Heart right ventricle (tissue), 16 donors: ENCODE results near the gene ZSCAN25. TPM values are rescaled to one million over a fixed set of nuclear protein-coding genes. Genes with fewer than 3 reads are reported as not detected.

Experiments
- ATAC-seq, 8 donors: fragments of 200-7000 bp; cut with Tn5 transposase; one replicate each; pipeline ENCODE4 v1.9.1; 2020; ENCODE audit warnings: mild to moderate bottlenecking in 8 of 8, moderate library complexity in 8 of 8, moderate number of reproducible peaks in 1 of 8
- DNase-seq, 2 donors: peaks; one replicate each; pipeline ENCODE4 v3.0.0-alpha.2; 2020
- H3K27ac ChIP-seq, 10 donors: fragments of 200-600 bp; sonication (generic) in 2 of 10; one replicate each; pipeline versions ENCODE4 v1.5.0 to v1.8.0; 2020 to 2022; ENCODE audit warnings: mild to moderate bottlenecking in 3 of 10
- H3K27me3 ChIP-seq, 7 donors: fragments of 200-600 bp; one replicate each; pipeline ENCODE4 v1.8.0; 2021 to 2022; ENCODE audit warnings: mild to moderate bottlenecking in 2 of 7
- H3K36me3 ChIP-seq, 9 donors: fragments of 200-600 bp; sonication (generic) in 1 of 9; one replicate each; pipeline versions ENCODE4 v1.5.0 to v1.8.0; 2020 to 2022; ENCODE audit warnings: mild to moderate bottlenecking in 2 of 9
- H3K4me1 ChIP-seq, 9 donors: fragments of 200-600 bp; sonication (generic) in 1 of 9; one replicate each; pipeline versions ENCODE4 v1.5.0 to v1.8.0; 2020 to 2022; ENCODE audit warnings: mild to moderate bottlenecking in 4 of 9
- H3K4me3 ChIP-seq, 10 donors: fragments of 200-600 bp; sonication (generic) in 2 of 10; one replicate each; pipeline versions ENCODE4 v1.5.0 to v1.8.0; 2020 to 2022; ENCODE audit warnings: mild to moderate bottlenecking in 7 of 10, moderate library complexity in 2 of 10
- H3K9me3 ChIP-seq, 11 donors: fragments of 200-600 bp in 10 of 11; sonication (generic) in 2 of 11; one replicate each; pipeline versions ENCODE4 v1.5.0 to v1.8.0; 2013 to 2022; ENCODE audit warnings: mild to moderate bottlenecking in 2 of 11, control low read depth in 1 of 11, moderate library complexity in 1 of 11
- WGBS, 2 donors: extraction: QIAGEN DNeasy Blood & Tissue Kit; methylation state at CpG; one replicate each; pipeline ENCODE4 v1.1.7; 2013; ENCODE audit warnings: inconsistent platforms in 1 of 2; 5-methylcytosine and 5-hydroxymethylcytosine counted together
- intact Hi-C, 10 donors: fragments of 100-400 bp; cut with DNase I; formaldehyde crosslinking; loops; one replicate each; pipeline versions ENCODE4 v1.11.1 to v1.14.2; 2022
- polyA plus RNA-seq, 2 donors: library from polyadenylated mRNA; stranded (reverse); fragments of 200-250 nt; gene quantifications; one replicate each; pipeline ENCODE4 v1.2.3, GENCODE V29; 2013
- total RNA-seq, 10 donors: library from RNA; stranded (reverse); fragmentation: NEBNext Ultra II Directional in 3 of 10; extraction: Animal tissue kit (Norgen Biotek cat#: 25700) in 3 of 10; gene quantifications; one replicate each; pipeline versions ENCODE4 v1.2.1 to v1.2.4, GENCODE V29; 2021 to 2023
- TF ChIP-seq, protein P1 (sequence below), 9 donors: fragments of 200-600 bp; sonication (generic) in 2 of 9; IDR thresholded peaks; one replicate each; pipeline versions ENCODE4 v1.5.0 to v1.8.0; 2021 to 2022; ENCODE audit warnings: antibody characterized with exemption in 9 of 9, mild to moderate bottlenecking in 5 of 9, moderate library complexity in 1 of 9
- donor health status: Arrhythmogenic right ventricular cardiomyopathy.
- donor health status: ischemic (EF 13 %, LVEDD 7.1; RV severe dilation, severe dysfunction).
- donor health status: healthy with polysubstance abuse.
- donor health status: DM: no; HTN: yes; CAD: no.
- donor health status: DM: no; HTN: no; CAD: no.
- donor health status: ischemic (EF 25% LVEDD 6.9; RV normal size, moderate dysfunction).
- donor health status: ischemic (EF 25% LVEDD 5.7; RV mildly dilated, moderate dysfunction).
- donor health status: healthy.
- donor health status: DM: yes; HTN: yes; CAD: no.
- donor health status: Ischemic cardiomyopathy.
- donor health status: ischemic (EF 35%, LVEDD 5.7; RV mildly dilated, moderate dysfunction).
- donor health status: nonischemic (EF 11% LVEDD 7.7; RV severe dilation, severe dysfunction).
- donor health status: DM: yes; HTN: yes; CAD: no.
- donor health status: PGD.
- donor health status: ischemic (EF 29% LVEDD 5.4; RV normal size, mild dysfunction).
- donor health status: nonischemic (EF 23%, LVEDD 6.1; RV moderate dilation, normal function).

The ZSCAN25 gene
- total and polyA plus RNA-seq, 12 donors, result 2.5 to 10.5 (median 7.5) TPM

DNA sequence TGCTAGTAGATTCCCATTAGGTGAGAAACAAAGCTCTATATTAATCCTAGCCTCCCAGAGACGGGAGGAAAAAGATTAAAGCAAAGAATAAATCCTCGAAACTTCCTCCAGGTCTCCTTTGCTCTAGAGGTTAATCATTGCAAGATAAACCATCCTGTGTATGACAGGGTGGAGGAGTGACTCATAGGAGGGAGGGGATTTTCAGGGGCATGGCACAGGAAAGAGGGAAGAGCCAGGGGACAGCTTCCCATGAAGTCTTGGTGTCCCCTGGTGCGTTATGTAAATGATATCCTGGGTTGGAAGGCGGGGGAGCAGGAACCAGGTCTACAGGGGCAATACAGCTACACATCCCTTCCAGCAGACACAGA lies 62.3 kb downstream of the ZSCAN25 start:
- no peaks in the 10 kb centered on the region for H3K27me3 ChIP-seq
- TF ChIP-seq, protein P1, sequence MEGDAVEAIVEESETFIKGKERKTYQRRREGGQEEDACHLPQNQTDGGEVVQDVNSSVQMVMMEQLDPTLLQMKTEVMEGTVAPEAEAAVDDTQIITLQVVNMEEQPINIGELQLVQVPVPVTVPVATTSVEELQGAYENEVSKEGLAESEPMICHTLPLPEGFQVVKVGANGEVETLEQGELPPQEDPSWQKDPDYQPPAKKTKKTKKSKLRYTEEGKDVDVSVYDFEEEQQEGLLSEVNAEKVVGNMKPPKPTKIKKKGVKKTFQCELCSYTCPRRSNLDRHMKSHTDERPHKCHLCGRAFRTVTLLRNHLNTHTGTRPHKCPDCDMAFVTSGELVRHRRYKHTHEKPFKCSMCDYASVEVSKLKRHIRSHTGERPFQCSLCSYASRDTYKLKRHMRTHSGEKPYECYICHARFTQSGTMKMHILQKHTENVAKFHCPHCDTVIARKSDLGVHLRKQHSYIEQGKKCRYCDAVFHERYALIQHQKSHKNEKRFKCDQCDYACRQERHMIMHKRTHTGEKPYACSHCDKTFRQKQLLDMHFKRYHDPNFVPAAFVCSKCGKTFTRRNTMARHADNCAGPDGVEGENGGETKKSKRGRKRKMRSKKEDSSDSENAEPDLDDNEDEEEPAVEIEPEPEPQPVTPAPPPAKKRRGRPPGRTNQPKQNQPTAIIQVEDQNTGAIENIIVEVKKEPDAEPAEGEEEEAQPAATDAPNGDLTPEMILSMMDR (IDR thresholded peaks at IDR 0.05), result no peak
- H3K4me1 ChIP-seq, result peaks cover 0 to 5% (median 0%) of the 10 kb centered on the region in 9 donors
- 39 to 53% methylated on average over 4 of the region's 4 CpGs for WGBS, 2 donors
- peaks cover 0 to 15% (median 4%) of the 10 kb centered on the region in 11 donors for H3K9me3 ChIP-seq
- intact Hi-C loops, result no loop called here
- ATAC-seq, result no peak
- no peak overlapping the region for H3K4me3 ChIP-seq
- H3K27ac ChIP-seq, result no peak overlapping the region
- DNase-seq, result no peak
- H3K36me3 ChIP-seq, result no peaks in the 10 kb centered on the region

DNA sequence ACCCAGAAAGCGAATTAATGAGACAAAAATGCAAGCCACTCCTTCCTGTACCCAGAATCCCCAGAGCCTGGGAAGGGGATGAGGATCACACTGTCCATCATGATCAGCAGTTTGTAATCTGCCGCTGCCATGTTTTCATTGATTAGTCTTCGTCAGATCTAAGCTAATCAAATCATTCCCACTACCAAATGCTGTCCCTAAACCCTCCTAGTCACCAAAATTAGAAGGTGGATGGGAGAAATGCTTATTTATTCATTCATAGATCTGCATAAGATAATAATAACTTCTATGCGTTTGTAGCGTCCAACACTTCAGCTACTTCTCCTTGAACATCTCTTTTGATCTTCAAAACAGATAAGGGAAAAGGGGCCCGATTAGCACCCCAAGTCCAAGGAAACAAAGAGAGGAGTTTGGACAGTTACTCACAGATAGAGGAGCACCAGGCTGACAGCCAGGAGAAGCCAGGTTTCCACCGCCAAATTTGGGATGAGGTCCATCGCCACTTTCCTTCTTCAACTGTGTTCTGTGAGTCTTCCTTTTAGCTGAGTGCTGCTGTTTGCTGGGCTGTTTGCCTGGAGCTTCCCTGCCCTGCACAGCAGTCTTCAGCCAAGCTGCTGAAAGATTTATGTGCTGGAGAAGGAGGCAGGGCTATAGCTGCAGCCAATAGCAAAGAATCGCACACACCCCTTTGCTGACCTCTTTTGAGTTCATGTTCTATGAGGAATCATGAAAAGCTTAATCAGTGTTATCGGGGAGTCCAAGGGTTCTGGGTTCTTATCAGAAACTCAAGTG lies 62.9 kb downstream of the ZSCAN25 start, which contains the start of gene CYP3A5:
Gene CYP3A5 (minus strand): TSS at position 597 of the 792 bp plus-strand sequence. CDS start 100 bp downstream, at position 497.
- H3K27me3 ChIP-seq, result no peaks in the 10 kb centered on the region
- H3K36me3 ChIP-seq, result no peaks in the 10 kb centered on the region
- DNase-seq (no peak), ATAC-seq (peak in 2 of 8 donors; percentile 41 to 50)
- H3K4me3 ChIP-seq, result no peak within 1 kb of the TSS
- WGBS, 2 donors, result 66 to 69% methylated on average over 10 of the region's 10 CpGs
- H3K4me1 ChIP-seq, result peaks cover 0 to 5% (median 0%) of the 10 kb centered on the region in 9 donors
- intact Hi-C loops, result no loop called here
- H3K9me3 ChIP-seq, result peaks cover 0 to 15% (median 4%) of the 10 kb centered on the region in 11 donors
- TF ChIP-seq, protein P1 (IDR thresholded peaks at IDR 0.05), result no peak
- H3K27ac ChIP-seq, result no peak within 1 kb of the TSS

Other genes starting within 250 kb of the ZSCAN25 start
- gene ARPC1B, start 242.2 kb upstream of the ZSCAN25 start, total RNA-seq, result 10 to 100 TPM; 16.2 to 92.0 (median 19.0) TPM
- 100 to 1,000 TPM in 1 of 2 donors, 10 to 100 TPM in 1; 35.4 to 161 TPM for gene ARPC1B, start 242.2 kb upstream of the ZSCAN25 start, polyA plus RNA-seq
- gene PDAP1, start 208.3 kb upstream of the ZSCAN25 start, total RNA-seq, result 100 to 1,000 TPM in 3 of 10 donors, 10 to 100 TPM in 7; 89.7 to 130 (median 97.6) TPM
- 100 to 1,000 TPM in 1 of 2 donors, 10 to 100 TPM in 1; 71.4 to 312 TPM for gene PDAP1, start 208.3 kb upstream of the ZSCAN25 start, polyA plus RNA-seq
- 10 to 100 TPM; 28.3 to 59.7 (median 40.9) TPM for gene BUD31, start 208.0 kb upstream of the ZSCAN25 start, total RNA-seq
- gene BUD31, start 208.0 kb upstream of the ZSCAN25 start, polyA plus RNA-seq, result 100 to 1,000 TPM in 1 of 2 donors, 10 to 100 TPM in 1; 81.7 to 116 TPM
- gene PTCD1, start 178.1 kb upstream of the ZSCAN25 start, total RNA-seq, result 1 to 10 TPM; 2.7 to 4.8 (median 3.1) TPM
- 1 to 10 TPM; 2.4 to 3.2 TPM for gene PTCD1, start 178.1 kb upstream of the ZSCAN25 start, polyA plus RNA-seq
- 10 to 100 TPM; 12.6 to 21.7 (median 15.7) TPM for gene CPSF4, start 178.0 kb upstream of the ZSCAN25 start, total RNA-seq
- 10 to 100 TPM; 19.7 to 20.7 TPM for gene CPSF4, start 178.0 kb upstream of the ZSCAN25 start, polyA plus RNA-seq
- gene ATP5MF, start 150.8 kb upstream of the ZSCAN25 start, total RNA-seq, result 100 to 1,000 TPM; 571 to 924 (median 746) TPM
- 1,000 to 10,000 TPM; 2,534 to 4,161 TPM for gene ATP5MF, start 150.8 kb upstream of the ZSCAN25 start, polyA plus RNA-seq
- 1 to 10 TPM; 1.7 to 5.6 (median 3.7) TPM for gene ZNF789, start 144.1 kb upstream of the ZSCAN25 start, total RNA-seq
- 10 to 100 TPM in 1 of 2 donors, 1 to 10 TPM in 1; 2.5 to 10.9 TPM for gene ZNF789, start 144.1 kb upstream of the ZSCAN25 start, polyA plus RNA-seq
- 10 to 100 TPM; 14.1 to 20.2 (median 16.0) TPM for gene ZNF394, start 116.7 kb upstream of the ZSCAN25 start, total RNA-seq
- 10 to 100 TPM; 10.8 to 23.6 TPM for gene ZNF394, start 116.7 kb upstream of the ZSCAN25 start, polyA plus RNA-seq
- 1 to 10 TPM; 5.7 to 8.5 (median 7.8) TPM for gene ZKSCAN5, start 112.3 kb upstream of the ZSCAN25 start, total RNA-seq
- gene ZKSCAN5, start 112.3 kb upstream of the ZSCAN25 start, polyA plus RNA-seq, result 1 to 10 TPM; 2.8 to 3.0 TPM
- 1 to 10 TPM; 4.3 to 7.7 (median 5.6) TPM for gene FAM200A, start 64.8 kb upstream of the ZSCAN25 start, total RNA-seq
- gene FAM200A, start 64.8 kb upstream of the ZSCAN25 start, polyA plus RNA-seq, result 1 to 10 TPM; 3.4 to 7.5 TPM
- 10 to 100 TPM; 27.2 to 37.6 (median 30.8) TPM for gene ZNF655, start 58.3 kb upstream of the ZSCAN25 start, total RNA-seq
- 10 to 100 TPM; 22.0 to 54.1 TPM for gene ZNF655, start 58.3 kb upstream of the ZSCAN25 start, polyA plus RNA-seq
- under 1 TPM in 3 of 10 donors, not detected in 7; 0.20 to 0.23 (median 0.23) TPM for gene TMEM225B, start 18.7 kb upstream of the ZSCAN25 start, total RNA-seq
- gene TMEM225B, start 18.7 kb upstream of the ZSCAN25 start, polyA plus RNA-seq, result under 1 TPM; 0.10 to 0.37 TPM
- gene CYP3A5, start 63.0 kb downstream of the ZSCAN25 start, total RNA-seq, result not detected
- under 1 TPM in 1 of 2 donors, not detected in 1; 0.03 TPM for gene CYP3A5, start 63.0 kb downstream of the ZSCAN25 start, polyA plus RNA-seq
- gene CYP3A7, start 118.2 kb downstream of the ZSCAN25 start, total RNA-seq, result not detected
- gene CYP3A7, start 118.2 kb downstream of the ZSCAN25 start, polyA plus RNA-seq, result not detected
- not detected for gene CYP3A4, start 167.2 kb downstream of the ZSCAN25 start, total RNA-seq
- not detected for gene CYP3A4, start 167.2 kb downstream of the ZSCAN25 start, polyA plus RNA-seq
- under 1 TPM in 2 of 10 donors, not detected in 8; 0.18 TPM for gene CYP3A43, start 211.1 kb downstream of the ZSCAN25 start, total RNA-seq
- not detected for gene CYP3A43, start 211.1 kb downstream of the ZSCAN25 start, polyA plus RNA-seq